Stimulated activated CD8-positive, alpha-beta memory T cell treated with anti-CD3 and anti-CD28 coated beads, Interleukin-2, amount 100 ng/mL, for 1 hour (primary cell): ENCODE data around the gene NR1I3.
A peak's percentile ranks its signal among the peaks of the same experiment; 100 is the strongest.

Experiments
- DNase-seq, 2 donors: peaks; one replicate each; pipeline ENCODE4 v3.0.0-alpha.2; 2020; ENCODE audit warnings: low read depth in 2 of 2

The NR1I3 gene

DNA sequence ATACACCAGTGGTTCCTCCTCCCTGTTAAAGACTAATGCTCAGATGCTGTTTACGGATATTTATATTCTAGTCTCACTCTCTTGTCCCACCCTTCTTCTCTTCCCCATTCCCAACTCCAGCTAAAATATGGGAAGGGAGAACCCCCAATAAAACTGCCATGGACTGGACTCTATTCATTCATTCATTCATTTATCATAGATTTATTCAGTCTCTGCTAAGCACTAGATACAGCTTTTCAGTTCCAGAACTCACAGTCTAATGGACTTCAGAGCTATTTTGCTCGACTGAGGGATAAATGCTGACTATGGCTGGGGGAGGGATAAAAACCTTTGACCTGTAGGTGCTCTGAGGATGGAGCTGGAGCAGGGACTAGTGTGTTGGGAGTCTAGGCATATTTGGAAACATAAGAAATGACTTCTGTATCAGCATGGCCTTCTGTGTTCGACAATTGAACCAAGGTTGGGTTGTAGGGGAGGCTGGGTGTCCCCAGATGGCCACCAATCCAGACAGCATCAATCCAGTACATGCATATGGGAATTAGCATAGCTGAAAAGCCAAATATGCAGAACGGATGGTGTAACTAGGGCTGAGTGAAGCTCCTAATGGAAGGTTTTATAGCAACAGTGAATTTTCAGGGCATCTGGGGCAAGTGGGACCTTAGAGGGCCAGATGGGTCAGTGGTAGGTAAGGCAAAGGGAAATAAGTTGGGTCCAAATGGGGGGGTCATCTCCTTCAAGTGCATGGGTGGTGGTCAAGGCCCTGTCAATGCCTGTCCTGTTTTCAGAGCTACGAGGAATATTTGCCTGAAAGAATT, 18.7 kb downstream of the NR1I3 start:
- no peak for DNase-seq

GRCh38 chr1:161218301-161219077, 19.5 kb downstream of the NR1I3 start:
- DNase-seq, result no peak

DNA sequence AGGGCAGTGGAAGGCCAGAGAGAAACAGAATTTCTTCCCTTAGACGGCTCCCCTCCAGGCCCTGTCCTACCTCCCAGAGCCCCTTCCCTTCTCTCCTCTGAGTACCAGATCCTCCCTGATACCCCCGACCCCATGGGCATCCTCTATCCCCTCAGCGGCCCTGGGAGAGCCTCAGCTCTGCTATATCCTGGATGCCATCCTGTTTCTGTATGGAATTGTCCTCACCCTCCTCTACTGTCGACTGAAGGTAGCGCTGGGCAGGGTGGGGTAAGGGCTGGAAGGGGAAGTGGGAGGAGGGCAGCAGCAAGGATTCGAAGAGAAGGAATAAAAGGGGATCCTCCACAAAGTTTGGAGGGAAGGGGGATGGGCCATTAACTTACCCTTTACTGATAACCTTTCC, 20.2 kb downstream of the NR1I3 start:
- no peak for DNase-seq

DNA sequence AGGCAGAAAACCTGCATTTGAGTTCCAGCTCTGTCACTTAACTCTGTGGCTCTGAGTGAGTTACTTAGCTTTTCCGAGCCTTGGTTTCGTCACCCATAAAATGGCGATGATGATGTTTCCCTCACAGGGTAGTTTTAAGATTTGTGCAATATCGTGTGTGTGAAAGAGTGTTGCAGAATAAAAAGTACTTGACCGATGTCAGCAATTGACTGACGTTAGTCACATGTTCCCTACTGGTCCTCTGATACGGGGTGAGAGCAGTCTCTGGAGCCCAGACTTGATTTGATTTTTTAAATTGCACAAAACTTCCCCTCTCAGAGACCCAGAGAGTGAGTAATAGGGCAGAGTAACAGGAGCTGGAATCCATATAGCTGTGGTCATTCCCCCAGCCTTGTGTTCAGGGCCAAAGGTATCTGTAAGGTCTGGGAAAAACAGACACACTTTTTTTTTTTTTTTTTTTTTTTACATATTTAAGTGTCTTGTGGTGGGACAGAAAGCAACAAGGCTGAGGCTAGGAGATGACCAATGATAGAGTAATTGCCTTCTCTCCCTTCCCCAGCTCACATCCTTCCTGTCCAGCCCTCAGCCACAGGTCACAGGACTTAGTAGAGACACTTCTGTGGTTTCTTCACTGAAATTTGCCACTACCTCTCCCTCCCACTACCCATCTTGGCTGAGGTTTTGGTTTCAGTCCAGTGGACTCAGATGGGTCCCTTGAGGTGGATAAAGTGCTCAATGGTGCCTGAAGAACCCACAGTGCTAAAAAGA, 20.9 kb downstream of the NR1I3 start:
- no peak for DNase-seq

DNA sequence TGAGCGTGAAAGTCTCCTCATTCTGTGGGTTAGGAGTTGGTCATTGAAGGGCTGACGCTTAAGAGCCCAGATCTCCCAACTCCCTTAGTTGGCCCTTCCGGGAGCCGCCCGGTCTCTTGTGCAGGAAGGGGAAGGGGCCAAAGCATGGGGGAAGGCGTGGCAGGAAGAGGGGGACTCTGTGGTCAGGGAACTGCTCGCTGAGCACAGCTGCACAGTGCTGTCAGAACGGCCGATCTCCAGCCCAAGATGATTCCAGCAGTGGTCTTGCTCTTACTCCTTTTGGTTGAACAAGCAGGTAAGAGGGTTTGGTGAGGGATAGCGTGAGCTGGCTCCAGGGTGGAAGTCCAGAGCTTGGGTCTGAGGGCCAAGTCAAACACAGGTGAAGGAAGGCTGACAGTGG, 22.9 kb downstream of the NR1I3 start, which contains the start of gene FCER1G:
Gene FCER1G (plus strand): TSS at position 220 of the 400 bp plus-strand sequence. CDS start 27 bp downstream, at position 247.
- DNase-seq, result no peak

- DNase-seq, result no peak
Observed at GRCh38 chr1:161214369-161214768, 23.6 kb downstream of the NR1I3 start.

DNA sequence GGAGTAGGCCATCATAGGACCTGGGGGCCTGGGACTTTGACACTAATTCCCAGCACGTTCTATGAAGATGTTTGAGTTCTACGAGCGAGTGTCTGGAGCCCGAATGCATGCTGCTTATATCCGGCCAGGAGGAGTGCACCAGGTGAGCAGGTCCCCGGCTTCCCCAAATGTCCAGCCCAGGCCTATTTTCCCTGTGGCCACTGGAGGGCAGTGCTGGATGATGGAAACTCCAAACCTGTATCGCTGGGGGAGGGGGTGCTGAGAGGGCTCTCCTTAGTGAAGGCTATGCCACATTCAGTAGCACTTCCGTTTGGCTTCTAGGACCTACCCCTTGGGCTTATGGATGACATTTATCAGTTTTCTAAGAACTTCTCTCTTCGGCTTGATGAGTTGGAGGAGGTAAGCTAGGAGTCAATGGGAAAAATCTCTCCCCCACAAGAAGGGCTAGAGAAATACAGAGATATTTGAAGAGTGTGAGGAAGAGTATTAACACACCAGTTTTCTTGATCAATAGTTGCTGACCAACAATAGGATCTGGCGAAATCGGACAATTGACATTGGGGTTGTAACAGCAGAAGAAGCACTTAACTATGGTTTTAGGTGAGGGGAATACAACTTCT, 28.1 kb downstream of the NR1I3 start:
- peak; percentile 37 to 56 for DNase-seq

DNA sequence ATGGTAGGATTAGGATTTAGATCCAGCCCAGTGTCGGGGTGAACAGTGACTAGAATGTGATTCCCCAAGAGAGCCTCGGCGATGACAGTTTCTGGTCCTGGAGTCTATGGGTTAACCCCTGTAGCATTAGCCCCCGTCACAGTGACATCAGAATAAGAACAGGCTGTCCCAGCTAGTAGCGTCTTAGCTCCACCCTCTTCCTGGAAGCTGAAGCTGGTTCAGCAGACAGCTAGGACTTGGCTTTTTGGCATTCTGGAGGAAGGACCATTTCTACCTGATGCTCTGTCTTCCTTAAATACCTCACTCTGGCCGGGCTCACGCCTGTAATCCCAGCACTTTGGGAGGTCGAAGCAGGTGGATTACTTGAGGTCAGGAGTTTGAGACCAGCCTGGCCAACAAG, 30.8 kb downstream of the NR1I3 start:
- no peak for DNase-seq

DNA sequence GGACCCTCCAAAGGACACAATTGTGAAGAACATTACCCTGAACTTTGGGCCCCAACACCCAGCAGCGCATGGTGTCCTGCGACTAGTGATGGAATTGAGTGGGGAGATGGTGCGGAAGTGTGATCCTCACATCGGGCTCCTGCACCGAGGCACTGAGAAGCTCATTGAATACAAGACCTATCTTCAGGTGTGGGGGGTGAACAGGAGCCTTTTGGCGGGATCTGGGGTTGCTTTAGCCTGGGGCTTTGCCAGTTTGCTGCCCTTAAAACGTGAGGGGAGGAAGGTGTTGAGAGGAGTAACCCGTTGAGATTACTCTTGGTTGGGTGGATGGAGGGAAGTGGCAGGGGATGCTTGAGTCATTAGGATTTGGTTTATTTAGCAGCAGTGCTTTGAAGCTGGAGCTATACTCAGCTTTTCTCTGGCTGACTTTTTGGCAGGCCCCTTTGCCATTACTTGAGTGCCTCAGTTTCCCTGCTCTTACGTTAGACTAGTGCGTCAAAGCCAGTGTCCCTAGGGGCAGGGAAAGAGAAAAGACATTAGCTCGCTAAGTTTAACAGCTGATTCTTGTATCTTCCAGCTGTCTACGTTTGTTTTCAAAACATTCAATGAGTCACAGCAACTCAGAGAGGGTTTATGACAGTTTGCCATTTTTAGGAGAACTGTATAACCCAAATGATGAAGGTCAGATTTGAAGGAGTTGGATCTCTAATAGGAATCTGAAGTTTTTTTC, 31.4 kb downstream of the NR1I3 start:
- no peak for DNase-seq

DNA sequence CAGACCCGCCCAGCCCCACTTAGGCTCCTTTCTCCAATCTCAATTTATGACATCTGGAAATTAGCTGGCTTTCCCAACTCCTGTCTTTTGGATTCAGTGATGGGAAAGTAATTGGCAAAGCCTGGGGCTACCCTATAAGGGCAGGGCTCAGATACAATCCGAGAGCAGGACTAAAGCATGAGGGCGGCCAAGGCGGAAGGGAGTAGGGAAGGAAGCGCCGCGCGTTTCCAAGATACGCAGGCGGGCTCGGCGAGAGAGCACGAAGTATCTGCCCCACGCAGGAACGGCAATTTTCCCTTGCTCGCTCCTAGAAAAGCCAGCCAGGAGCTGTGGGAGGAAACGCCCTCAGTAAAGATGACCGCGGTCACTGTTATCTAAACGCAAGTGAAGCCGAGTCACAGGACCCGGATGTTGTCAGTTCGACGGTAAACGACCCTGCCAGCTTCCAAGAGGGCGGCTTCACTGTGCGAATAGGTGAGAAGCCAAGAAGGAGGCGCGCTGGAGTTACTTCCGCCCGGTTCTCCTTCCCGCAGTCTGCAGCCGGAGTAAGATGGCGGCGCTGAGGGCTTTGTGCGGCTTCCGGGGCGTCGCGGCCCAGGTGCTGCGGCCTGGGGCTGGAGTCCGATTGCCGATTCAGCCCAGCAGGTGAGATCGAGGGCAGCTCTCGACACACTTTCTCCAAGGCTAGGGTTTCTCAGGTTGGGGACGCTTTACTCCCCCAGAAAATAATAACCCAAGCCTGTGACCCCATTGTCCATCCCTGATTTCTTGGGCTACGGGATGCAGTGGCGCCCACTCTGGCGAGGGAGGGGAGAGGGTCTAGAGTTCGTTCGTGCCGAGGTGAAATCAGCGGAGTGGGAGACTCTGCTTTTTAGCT, 35.9 kb downstream of the NR1I3 start, which contains the start of gene NDUFS2:
Gene NDUFS2 (plus strand): TSS at position 532 of the 877 bp plus-strand sequence. CDS start 19 bp downstream, at position 551.
- peak; percentile 90 to 92 for DNase-seq

DNA sequence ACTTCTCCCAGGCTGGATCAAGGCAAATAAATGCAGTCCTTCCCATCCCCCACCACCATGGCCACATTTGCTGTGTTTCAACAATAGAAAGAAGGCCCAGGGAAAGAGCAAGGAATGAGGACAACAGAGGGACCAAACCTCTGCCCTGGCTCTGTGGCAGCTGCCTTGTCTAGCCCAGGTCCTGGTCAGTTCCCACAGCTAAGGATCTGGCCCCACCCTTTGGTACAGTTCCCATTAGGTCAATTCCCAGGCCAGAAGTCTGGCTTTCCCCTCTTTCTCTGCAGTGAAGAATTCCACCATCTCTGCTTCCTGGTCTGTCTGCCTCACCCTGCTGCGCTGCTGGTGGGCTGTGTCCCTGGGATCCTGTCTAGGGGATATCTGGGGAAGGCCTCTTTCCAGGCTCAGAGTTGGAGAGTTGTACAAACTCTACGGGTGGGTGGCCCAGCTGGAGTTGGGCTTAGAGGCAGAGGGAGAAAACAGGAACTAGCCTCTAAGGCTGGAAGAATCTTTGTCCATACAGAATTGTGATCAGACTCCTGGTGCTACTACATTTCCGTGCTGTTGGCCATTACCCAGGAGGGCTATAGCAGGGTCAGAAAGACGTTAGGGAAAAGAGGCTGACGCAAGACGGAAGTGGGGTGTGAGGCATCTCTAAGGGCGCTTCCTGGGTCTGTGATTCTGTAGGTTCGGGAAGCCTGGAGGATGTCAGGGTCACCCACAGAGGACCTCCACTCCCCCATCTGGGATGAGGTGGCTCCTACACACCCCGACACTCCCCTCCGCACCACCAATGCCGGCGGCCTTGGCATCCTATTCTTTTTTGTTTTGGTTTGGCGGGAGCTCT, 36.8 kb downstream of the NR1I3 start:
- no peak for DNase-seq

- DNase-seq, result no peak
Observed at GRCh38 chr1:161200421-161200991, 37.5 kb downstream of the NR1I3 start.

GRCh38 chr1:161199506-161200139, 38.4 kb downstream of the NR1I3 start:
- DNase-seq, result no peak

DNA sequence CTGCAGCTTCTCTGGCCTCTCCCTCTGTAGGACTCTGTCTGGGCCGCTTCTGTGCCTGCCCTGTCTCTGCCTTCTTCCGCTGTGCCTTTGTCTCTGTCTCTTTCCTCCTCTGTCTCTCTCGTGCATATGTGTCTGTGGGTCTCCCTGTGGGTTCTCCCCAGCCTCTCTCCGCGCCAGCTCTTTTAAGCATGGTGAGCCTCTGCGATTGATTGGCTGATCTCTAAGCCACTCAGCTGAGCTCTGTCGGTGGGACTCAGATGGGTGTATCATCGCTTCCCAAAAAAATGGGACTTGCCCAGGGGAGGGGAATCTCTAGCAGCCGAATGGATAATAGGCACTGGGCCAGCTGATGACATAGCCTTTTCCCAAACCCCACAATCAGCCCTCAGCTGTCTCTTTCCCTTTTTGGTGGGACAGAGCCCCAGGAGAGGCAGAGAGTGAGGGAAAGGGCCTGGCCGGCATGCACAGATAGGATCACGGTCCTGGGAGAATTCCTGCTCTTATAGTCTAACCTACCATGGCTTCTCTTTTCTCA, 39.0 kb downstream of the NR1I3 start, which contains the start of gene ADAMTS4:
Gene ADAMTS4 (minus strand): TSS at position 158 of the 535 bp plus-strand sequence. CDS start 427 bp downstream, outside the sequence.
- no peak for DNase-seq

DNA sequence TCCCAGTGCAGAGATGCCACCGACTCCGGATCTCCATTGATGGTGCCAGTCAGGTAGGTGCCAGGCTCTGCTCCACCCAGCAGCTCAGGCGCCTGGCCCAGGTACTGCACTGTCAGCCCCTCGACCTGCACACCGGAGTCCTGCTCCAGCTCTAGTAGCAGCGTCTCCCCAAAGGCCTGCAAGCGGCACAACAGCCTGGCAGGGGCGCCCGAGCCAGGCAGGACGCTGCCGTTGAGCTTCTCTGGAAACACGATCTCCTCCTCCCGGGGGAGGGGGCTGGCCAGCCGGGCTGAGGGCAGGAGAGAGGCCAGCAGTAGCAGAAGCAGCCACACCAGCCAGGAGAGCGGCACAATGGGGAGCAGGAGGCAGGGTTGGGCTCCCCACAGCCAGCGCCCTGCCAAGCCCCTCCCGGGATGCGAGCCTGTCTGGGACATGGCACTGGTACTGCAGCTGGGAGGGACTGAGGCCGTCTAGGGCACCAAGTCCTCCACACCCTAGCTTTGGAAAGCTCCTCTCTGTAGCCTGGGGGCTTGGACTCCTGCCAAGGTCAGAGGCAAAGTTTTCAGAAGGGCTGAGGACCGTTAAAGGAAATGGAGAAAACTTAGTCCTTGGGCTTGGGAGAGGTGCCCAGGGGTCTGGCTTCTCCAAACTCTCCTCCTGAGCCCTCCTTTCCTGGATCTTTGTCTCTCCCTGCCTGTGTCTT, 39.7 kb downstream of the NR1I3 start:
- no peak for DNase-seq

DNA sequence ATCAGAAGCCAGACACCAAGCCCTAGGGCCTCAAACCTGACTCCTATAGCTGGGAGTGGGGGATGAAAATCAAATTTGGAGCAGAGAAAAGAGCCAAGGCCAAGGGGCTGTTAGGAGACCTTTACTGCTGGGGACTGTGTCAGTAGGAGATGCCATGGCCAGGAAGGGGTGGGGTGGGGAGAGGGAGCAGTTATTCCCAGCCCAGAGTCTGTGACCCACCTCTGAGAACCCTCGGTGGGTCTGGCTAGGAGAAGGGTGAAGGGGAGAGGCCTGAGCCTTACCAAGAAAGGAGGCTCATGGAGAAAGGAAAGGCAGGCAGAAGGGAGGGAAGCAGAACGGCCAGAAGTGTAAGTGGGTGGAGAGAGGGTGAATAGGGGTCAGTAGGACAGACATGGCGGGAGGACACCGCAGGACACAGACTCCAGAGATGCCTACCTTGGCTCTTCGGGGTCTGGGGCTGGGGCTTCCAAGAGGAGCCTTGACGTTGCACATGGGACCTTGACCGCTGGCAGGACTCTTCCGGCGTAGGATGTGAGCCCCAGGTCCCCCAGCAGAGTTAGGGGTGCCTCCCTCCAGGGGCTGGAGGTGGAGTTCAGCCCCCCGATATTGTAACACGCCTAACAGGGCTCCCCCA, 40.3 kb downstream of the NR1I3 start:
- no peak for DNase-seq
